Upper lobe of right lung (tissue), 1 donor: ENCODE data around the gene FAM124B. TPM values are rescaled to one million over a fixed set of nuclear protein-coding genes. Genes with fewer than 3 reads are reported as not detected.

Experiments
- ATAC-seq: fragments of 200-7000 bp; cut with Tn5 transposase; one replicate; pipeline ENCODE4 v1.9.1; 2020; ENCODE audit warnings: mild to moderate bottlenecking, moderate library complexity
- DNase-seq: peaks from one replicate; pipeline ENCODE4 v3.0.0-alpha.2; 2020
- H3K27ac ChIP-seq: fragments of 200-600 bp; one replicate; pipeline ENCODE4 v1.8.0; 2022
- H3K27me3 ChIP-seq: fragments of 200-600 bp; one replicate; pipeline ENCODE4 v1.8.0; 2022; ENCODE audit warnings: mild to moderate bottlenecking
- H3K36me3 ChIP-seq: fragments of 200-600 bp; one replicate; pipeline ENCODE4 v1.8.0; 2022
- H3K4me1 ChIP-seq: fragments of 200-600 bp; one replicate; pipeline ENCODE4 v1.8.0; 2022
- H3K4me3 ChIP-seq: fragments of 200-600 bp; one replicate; pipeline ENCODE4 v1.8.0; 2022; ENCODE audit warnings: mild to moderate bottlenecking
- H3K9me3 ChIP-seq: fragments of 200-600 bp; one replicate; pipeline ENCODE4 v1.8.0; 2022
- CTCF ChIP-seq: fragments of 200-600 bp; IDR thresholded peaks from one replicate; pipeline ENCODE4 v1.8.0; 2022; ENCODE audit warnings: antibody characterized with exemption
- intact Hi-C: fragments of 100-400 bp; cut with DNase I; formaldehyde crosslinking; loops from one replicate; pipeline ENCODE4 v1.11.0; 2022
- total RNA-seq: library from RNA; stranded (reverse); fragmentation: NEBNext Ultra II Directional; extraction: Animal tissue kit (Norgen Biotek cat#: 25700); gene quantifications from one replicate; pipeline ENCODE4 v1.2.1, GENCODE V29; 2021
- donor health status: DM: no; HTN: yes; CAD: no; lungs with severe emphysema.

FAM124B gene
- total RNA-seq, 1 donor from 2014 or later, result 4.4 TPM

- no peak for ATAC-seq
- no peak for TF ChIP-seq CTCF
- no peaks in the 10 kb centered on the region for H3K27me3 ChIP-seq
- intact Hi-C loops, result loop anchor here (10.0 kb wide), 1 partner anchor 289 kb away; no protein-coding TSS in a partner anchor
- no peaks in the 10 kb centered on the region for H3K9me3 ChIP-seq
- H3K36me3 ChIP-seq, result no peaks in the 10 kb centered on the region
- DNase-seq, result no peak
- H3K4me1 ChIP-seq, result no peaks in the 10 kb centered on the region
- no peak overlapping the region for H3K4me3 ChIP-seq
- no peak overlapping the region for H3K27ac ChIP-seq
Observed at GRCh38 chr2:224365331-224365730, 36.6 kb downstream of the FAM124B start.

- intact Hi-C loops, result loop anchor here (10.0 kb wide), 1 partner anchor 292 kb away; no protein-coding TSS in a partner anchor
- no peak for ATAC-seq
- no peak for DNase-seq
- Histone ChIP-seq H3K9me3 (no peaks in the 10 kb centered on the region), H3K4me3 (no peak overlapping the region), H3K27ac (no peak overlapping the region), H3K36me3 (no peaks in the 10 kb centered on the region), H3K27me3 (no peaks in the 10 kb centered on the region), H3K4me1 (no peaks in the 10 kb centered on the region)
- TF ChIP-seq CTCF, result no peak
Observed at GRCh38 chr2:224363281-224363680, 38.6 kb downstream of the FAM124B start.

GRCh38 chr2:224362094-224362493, 39.8 kb downstream of the FAM124B start:
- no peak for ATAC-seq
- intact Hi-C loops, result loop anchor here (10.0 kb wide), 1 partner anchor 293 kb away; no protein-coding TSS in a partner anchor
- Histone ChIP-seq H3K9me3 (no peaks in the 10 kb centered on the region), H3K36me3 (no peaks in the 10 kb centered on the region), H3K4me3 (no peak overlapping the region), H3K27ac (no peak overlapping the region), H3K27me3 (no peaks in the 10 kb centered on the region), H3K4me1 (no peaks in the 10 kb centered on the region)
- TF ChIP-seq CTCF, result no peak
- DNase-seq, result no peak

- no peak for TF ChIP-seq CTCF
- Histone ChIP-seq H3K27me3 (no peaks in the 10 kb centered on the region), H3K36me3 (no peaks in the 10 kb centered on the region), H3K27ac (no peak overlapping the region), H3K4me1 (no peaks in the 10 kb centered on the region), H3K9me3 (no peaks in the 10 kb centered on the region), H3K4me3 (no peak overlapping the region)
- ATAC-seq (no peak), DNase-seq (no peak)
- intact Hi-C loops, result loop anchor here (10.0 kb wide), 1 partner anchor 294 kb away; no protein-coding TSS in a partner anchor
Observed at GRCh38 chr2:224360801-224361251, 41.1 kb downstream of the FAM124B start.

GRCh38 chr2:224359569-224359968, 42.3 kb downstream of the FAM124B start:
- H3K9me3 ChIP-seq, result no peaks in the 10 kb centered on the region
- peak; percentile 18 for TF ChIP-seq CTCF
- no peak for ATAC-seq
- intact Hi-C loops, result no loop called here
- no peak overlapping the region for H3K4me3 ChIP-seq
- H3K4me1 ChIP-seq, result no peaks in the 10 kb centered on the region
- no peaks in the 10 kb centered on the region for H3K36me3 ChIP-seq
- no peak overlapping the region for H3K27ac ChIP-seq
- DNase-seq, result no peak
- no peaks in the 10 kb centered on the region for H3K27me3 ChIP-seq
